ENCODE results near the gene HCK. TPM values are rescaled to one million over a fixed set of nuclear protein-coding genes. Genes with fewer than 3 reads are reported as not detected.

Gene HCK
- polyA plus RNA-seq, 1 of the 3 experiments (the other 2 are of a cell fraction), result not detected

DNA sequence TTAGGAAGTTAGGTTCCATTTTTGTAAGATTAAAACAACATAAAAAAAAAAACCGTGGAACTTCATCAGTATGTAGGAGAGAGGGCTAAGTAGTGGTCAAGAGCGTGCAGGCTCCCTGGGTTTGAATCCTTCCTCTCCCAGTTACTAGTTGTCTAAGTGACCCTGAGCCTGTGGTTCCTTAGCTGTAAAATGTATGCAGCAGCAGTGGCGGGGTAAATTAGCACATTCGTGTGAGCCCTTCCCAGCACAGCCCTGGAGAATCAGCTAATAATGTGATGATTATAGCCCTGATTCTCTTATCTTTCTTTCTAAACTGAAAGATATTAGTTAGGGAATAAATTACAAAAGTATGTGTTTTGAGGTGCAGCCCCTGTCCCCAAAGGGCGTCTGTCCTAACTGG lies 90.0 kb downstream of the HCK start:
- no peak overlapping the region for H3K4me3 ChIP-seq (ENCODE audit: low read depth in 2 of 2, low read length in 1 of 2)
- WGBS (ENCODE audit: low lambda C conversion rate), result 91% methylated on average over 5 of the region's 5 CpGs
- ChIA-PET POLR2A (no interaction called here), CTCF (no interaction called here)
- H3K9me3 ChIP-seq, result no peaks in the 10 kb centered on the region
- no peak overlapping the region for H3K27ac ChIP-seq (ENCODE audit: low read depth in 2 of 2, low read length in 1 of 2)
- peaks cover 45 to 85% of the 10 kb centered on the region in 2 experiments for H3K36me3 ChIP-seq (replicated peaks in 1 of 2; ENCODE audit: control insufficient read depth in 1 of 2, insufficient read depth in 2 of 2, low read length in 1 of 2)
- no peak overlapping the region for H3K9ac ChIP-seq
- DNase-seq, result no peak
- H4K20me1 ChIP-seq (ENCODE audit: insufficient read depth), result 0 out of 2 replicates have a peak, but pooled peaks cover 4% of the 10 kb centered on the region
- no peaks in the 10 kb centered on the region for H3K79me2 ChIP-seq (ENCODE audit: insufficient read depth)
- H3K4me1 ChIP-seq (ENCODE audit: control insufficient read depth in 1 of 2, insufficient read depth in 2 of 2, low read depth in 1 of 2, low read length in 1 of 2), result no peaks in the 10 kb centered on the region
- no peak overlapping the region for H3K4me2 ChIP-seq
- no peaks in the 10 kb centered on the region for H3K9me2 ChIP-seq
- H3F3A ChIP-seq (replicated peaks; ENCODE audit: insufficient read depth), result peaks cover 4% of the 10 kb centered on the region
- no peaks in the 10 kb centered on the region for H3K27me3 ChIP-seq (ENCODE audit: insufficient read depth)
- no peak overlapping the region for H2AFZ ChIP-seq (ENCODE audit: low read depth)
- TF ChIP-seq CHD2 (IDR thresholded peaks at IDR 0.05; ENCODE audit: low read length, partially characterized antibody), result no peak
- TF ChIP-seq SIN3A (IDR thresholded peaks at IDR 0.05; ENCODE audit: borderline replicate concordance, low read depth, low read length), result no peak

DNA sequence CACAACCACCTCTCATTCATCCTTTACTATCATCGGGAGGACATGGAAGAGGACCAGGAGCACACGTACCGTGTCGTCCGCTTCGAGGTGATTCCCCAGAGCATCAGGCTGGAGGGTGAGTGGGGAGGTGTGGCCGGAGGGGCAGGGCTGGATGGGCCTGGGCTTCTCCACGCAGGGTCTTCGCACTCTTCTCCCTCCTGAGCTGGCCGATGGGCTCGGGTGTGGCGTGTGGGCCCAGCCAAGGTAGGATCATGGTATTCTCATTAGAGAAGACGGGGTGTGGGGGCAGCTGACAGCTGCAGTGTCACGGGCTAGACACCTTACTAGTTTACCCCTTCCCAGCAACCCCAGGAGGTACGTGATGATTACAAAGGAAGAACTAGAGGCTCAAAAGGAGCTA lies 90.9 kb downstream of the HCK start:
- no peak overlapping the region for H3K9ac ChIP-seq
- no peaks in the 10 kb centered on the region for H3K4me1 ChIP-seq (ENCODE audit: control insufficient read depth in 1 of 2, insufficient read depth in 2 of 2, low read depth in 1 of 2, low read length in 1 of 2)
- H3K9me2 ChIP-seq, result no peaks in the 10 kb centered on the region
- no peak overlapping the region for H3K4me2 ChIP-seq
- WGBS (ENCODE audit: low lambda C conversion rate), result 98% methylated on average over 15 of the region's 15 CpGs
- no peak overlapping the region for H2AFZ ChIP-seq (ENCODE audit: low read depth)
- no peaks in the 10 kb centered on the region for H3K79me2 ChIP-seq (ENCODE audit: insufficient read depth)
- H3K9me3 ChIP-seq, result no peaks in the 10 kb centered on the region
- peaks cover 46 to 78% of the 10 kb centered on the region in 2 experiments for H3K36me3 ChIP-seq (replicated peaks in 1 of 2; ENCODE audit: control insufficient read depth in 1 of 2, insufficient read depth in 2 of 2, low read length in 1 of 2)
- ChIA-PET CTCF (interaction anchor here (0.6 kb wide), 2 partner anchors 34 to 291 kb away, joined by 3 read pairs; no protein-coding TSS in a partner anchor), POLR2A (no interaction called here)
- H4K20me1 ChIP-seq (ENCODE audit: insufficient read depth), result 0 out of 2 replicates have a peak, but pooled peaks cover 4% of the 10 kb centered on the region
- no peak overlapping the region for H3K27ac ChIP-seq (ENCODE audit: low read depth in 2 of 2, low read length in 1 of 2)
- DNase-seq, result no peak
- peaks cover 4% of the 10 kb centered on the region for H3F3A ChIP-seq (replicated peaks; ENCODE audit: insufficient read depth)
- H3K27me3 ChIP-seq (ENCODE audit: insufficient read depth), result no peaks in the 10 kb centered on the region
- no peak overlapping the region for H3K4me3 ChIP-seq (ENCODE audit: low read depth in 2 of 2, low read length in 1 of 2)
- TF ChIP-seq MEF2A (IDR thresholded peaks at IDR 0.05; ENCODE audit: borderline replicate concordance, low read depth) (no peak), RCOR1 (IDR thresholded peaks at IDR 0.05; ENCODE audit: low read length) (no peak)
- TF ChIP-seq, protein P1, sequence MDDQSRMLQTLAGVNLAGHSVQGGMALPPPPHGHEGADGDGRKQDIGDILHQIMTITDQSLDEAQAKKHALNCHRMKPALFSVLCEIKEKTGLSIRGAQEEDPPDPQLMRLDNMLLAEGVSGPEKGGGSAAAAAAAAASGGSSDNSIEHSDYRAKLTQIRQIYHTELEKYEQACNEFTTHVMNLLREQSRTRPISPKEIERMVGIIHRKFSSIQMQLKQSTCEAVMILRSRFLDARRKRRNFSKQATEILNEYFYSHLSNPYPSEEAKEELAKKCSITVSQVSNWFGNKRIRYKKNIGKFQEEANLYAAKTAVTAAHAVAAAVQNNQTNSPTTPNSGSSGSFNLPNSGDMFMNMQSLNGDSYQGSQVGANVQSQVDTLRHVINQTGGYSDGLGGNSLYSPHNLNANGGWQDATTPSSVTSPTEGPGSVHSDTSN (IDR thresholded peaks at IDR 0.05), result no peak

DNA sequence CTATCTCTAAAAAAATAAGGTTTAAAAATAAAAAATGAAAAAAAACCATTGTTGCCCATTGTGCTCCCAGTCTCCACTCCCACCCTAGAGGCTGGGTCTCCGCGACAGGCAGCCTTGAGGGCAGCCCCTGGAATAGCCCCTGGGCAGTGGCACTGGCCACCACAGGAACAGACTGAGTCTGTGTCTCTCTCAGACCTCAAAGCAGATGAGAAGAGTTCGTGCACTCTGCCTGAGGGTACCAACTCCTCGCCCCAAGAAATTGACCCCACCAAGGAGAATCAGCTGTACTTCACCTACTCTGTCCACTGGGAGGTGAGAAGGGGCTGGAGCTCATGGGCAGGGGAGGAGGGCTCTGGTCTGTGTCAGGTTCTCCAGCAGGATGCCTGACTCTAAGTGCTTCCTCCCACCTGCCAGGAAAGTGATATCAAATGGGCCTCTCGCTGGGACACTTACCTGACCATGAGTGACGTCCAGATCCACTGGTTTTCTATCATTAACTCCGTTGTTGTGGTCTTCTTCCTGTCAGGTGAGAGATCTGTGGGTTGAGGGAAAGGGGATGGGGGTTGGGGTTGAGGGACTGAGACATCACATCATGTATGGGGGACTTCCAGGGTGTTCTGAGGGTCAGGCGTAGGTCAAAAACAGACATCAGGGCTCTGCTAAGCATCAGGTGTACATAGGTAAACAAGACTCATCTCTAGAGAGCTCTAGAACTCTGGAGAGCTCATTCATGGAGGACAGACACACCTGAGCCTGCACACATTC lies 93.0 kb downstream of the HCK start:
- Histone ChIP-seq H3K9me3 (no peaks in the 10 kb centered on the region), H4K20me1 (ENCODE audit: insufficient read depth) (0 out of 2 replicates have a peak, but pooled peaks cover 4% of the 10 kb centered on the region), H3K79me2 (ENCODE audit: insufficient read depth) (no peaks in the 10 kb centered on the region), H3K4me3 (ENCODE audit: low read depth in 2 of 2, low read length in 1 of 2) (no peak overlapping the region), H3K36me3 (replicated peaks in 1 of 2; ENCODE audit: control insufficient read depth in 1 of 2, insufficient read depth in 2 of 2, low read length in 1 of 2) (peaks cover 50 to 75% of the 10 kb centered on the region in 2 experiments), H3K27me3 (ENCODE audit: insufficient read depth) (no peaks in the 10 kb centered on the region), H3K4me1 (ENCODE audit: control insufficient read depth in 1 of 2, insufficient read depth in 2 of 2, low read depth in 1 of 2, low read length in 1 of 2) (no peaks in the 10 kb centered on the region), H3K27ac (ENCODE audit: low read depth in 2 of 2, low read length in 1 of 2) (no peak overlapping the region), H3K9me2 (no peaks in the 10 kb centered on the region), H3K4me2 (no peak overlapping the region), H2AFZ (ENCODE audit: low read depth) (no peak overlapping the region), H3F3A (replicated peaks; ENCODE audit: insufficient read depth) (peaks cover 8% of the 10 kb centered on the region), H3K9ac (no peak overlapping the region)
- 92% methylated on average over 7 of the region's 8 CpGs for WGBS (ENCODE audit: low lambda C conversion rate)
- ChIA-PET CTCF (interaction anchor here (1.1 kb wide), 1 partner anchor 10 kb away, joined by 4 read pairs; no protein-coding TSS in a partner anchor), POLR2A (no interaction called here)
- TF ChIP-seq, protein P2, sequence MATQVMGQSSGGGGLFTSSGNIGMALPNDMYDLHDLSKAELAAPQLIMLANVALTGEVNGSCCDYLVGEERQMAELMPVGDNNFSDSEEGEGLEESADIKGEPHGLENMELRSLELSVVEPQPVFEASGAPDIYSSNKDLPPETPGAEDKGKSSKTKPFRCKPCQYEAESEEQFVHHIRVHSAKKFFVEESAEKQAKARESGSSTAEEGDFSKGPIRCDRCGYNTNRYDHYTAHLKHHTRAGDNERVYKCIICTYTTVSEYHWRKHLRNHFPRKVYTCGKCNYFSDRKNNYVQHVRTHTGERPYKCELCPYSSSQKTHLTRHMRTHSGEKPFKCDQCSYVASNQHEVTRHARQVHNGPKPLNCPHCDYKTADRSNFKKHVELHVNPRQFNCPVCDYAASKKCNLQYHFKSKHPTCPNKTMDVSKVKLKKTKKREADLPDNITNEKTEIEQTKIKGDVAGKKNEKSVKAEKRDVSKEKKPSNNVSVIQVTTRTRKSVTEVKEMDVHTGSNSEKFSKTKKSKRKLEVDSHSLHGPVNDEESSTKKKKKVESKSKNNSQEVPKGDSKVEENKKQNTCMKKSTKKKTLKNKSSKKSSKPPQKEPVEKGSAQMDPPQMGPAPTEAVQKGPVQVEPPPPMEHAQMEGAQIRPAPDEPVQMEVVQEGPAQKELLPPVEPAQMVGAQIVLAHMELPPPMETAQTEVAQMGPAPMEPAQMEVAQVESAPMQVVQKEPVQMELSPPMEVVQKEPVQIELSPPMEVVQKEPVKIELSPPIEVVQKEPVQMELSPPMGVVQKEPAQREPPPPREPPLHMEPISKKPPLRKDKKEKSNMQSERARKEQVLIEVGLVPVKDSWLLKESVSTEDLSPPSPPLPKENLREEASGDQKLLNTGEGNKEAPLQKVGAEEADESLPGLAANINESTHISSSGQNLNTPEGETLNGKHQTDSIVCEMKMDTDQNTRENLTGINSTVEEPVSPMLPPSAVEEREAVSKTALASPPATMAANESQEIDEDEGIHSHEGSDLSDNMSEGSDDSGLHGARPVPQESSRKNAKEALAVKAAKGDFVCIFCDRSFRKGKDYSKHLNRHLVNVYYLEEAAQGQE (IDR thresholded peaks at IDR 0.05; ENCODE audit: low read depth, low read length), result no peak
- TF ChIP-seq FOSL2 (IDR thresholded peaks at IDR 0.05; ENCODE audit: borderline replicate concordance, low read depth) (no peak), SIN3A (IDR thresholded peaks at IDR 0.05; ENCODE audit: borderline replicate concordance, low read depth, low read length) (no peak), TEAD4 (IDR thresholded peaks at IDR 0.05; ENCODE audit: borderline replicate concordance, insufficient read depth) (no peak), TCF12 (IDR thresholded peaks at IDR 0.05) (no peak), NFIC (IDR thresholded peaks at IDR 0.05; ENCODE audit: borderline replicate concordance) (no peak), RCOR1 (IDR thresholded peaks at IDR 0.05; ENCODE audit: low read length) (no peak), RAD21 (IDR thresholded peaks at IDR 0.05; ENCODE audit: low read length) (no peak), GABPA (IDR thresholded peaks at IDR 0.05; ENCODE audit: low read depth) (no peak)
- TF ChIP-seq, protein P3, sequence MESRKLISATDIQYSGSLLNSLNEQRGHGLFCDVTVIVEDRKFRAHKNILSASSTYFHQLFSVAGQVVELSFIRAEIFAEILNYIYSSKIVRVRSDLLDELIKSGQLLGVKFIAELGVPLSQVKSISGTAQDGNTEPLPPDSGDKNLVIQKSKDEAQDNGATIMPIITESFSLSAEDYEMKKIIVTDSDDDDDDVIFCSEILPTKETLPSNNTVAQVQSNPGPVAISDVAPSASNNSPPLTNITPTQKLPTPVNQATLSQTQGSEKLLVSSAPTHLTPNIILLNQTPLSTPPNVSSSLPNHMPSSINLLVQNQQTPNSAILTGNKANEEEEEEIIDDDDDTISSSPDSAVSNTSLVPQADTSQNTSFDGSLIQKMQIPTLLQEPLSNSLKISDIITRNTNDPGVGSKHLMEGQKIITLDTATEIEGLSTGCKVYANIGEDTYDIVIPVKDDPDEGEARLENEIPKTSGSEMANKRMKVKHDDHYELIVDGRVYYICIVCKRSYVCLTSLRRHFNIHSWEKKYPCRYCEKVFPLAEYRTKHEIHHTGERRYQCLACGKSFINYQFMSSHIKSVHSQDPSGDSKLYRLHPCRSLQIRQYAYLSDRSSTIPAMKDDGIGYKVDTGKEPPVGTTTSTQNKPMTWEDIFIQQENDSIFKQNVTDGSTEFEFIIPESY (IDR thresholded peaks at IDR 0.05; ENCODE audit: borderline replicate concordance, low read depth), result no peak
- no peak for DNase-seq

All from SK-N-SH (cell line).